WI38 (cell line): ENCODE results near the gene NKX2-1.
"Not testable (repeated sequence)": the region's sequence is repeated elsewhere in the genome, so short reads cannot be mapped to it uniquely, and the experiment has no call there.

Experiments
- H3K4me3 ChIP-seq: 2 replicates; pipeline ENCODE4 v1.5.1; 2011; ENCODE audit warnings: low read depth, mild to moderate bottlenecking, control low read depth, low read length
- CTCF ChIP-seq: IDR thresholded peaks from 2 replicates; pipeline ENCODE4 v1.5.1; 2012; ENCODE audit warnings: low read depth, mild to moderate bottlenecking, control low read depth, low read length

The NKX2-1 gene

GRCh38 chr14:36477266-36477665 is 42.8 kb downstream of the NKX2-1 start:
- H3K4me3 ChIP-seq, result no peak overlapping the region
- no peak for TF ChIP-seq CTCF

- not testable (repeated sequence) for H3K4me3 ChIP-seq
Measured at GRCh38 chr14:36476061-36476460, 44.0 kb downstream of the NKX2-1 start.

DNA sequence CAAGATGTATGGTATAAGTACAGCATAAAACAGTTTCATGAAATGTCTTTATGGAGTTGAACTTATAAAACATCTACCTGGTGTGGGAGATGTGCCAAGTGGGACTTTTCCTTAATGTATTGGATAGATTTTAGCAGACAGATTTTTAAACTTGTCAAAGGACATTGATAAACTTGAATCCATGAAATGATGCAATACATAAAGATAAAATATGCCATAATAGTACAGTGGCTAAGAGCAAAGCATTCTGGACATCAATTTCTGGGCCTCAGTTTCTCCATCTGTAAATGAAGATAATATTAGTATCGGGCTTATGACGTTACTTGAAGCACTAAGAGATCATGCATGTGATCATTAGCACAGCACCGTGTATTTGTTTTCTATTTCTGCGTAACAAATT is 45.4 kb downstream of the NKX2-1 start:
- TF ChIP-seq CTCF, result no peak
- no peak overlapping the region for H3K4me3 ChIP-seq

- no peak overlapping the region for H3K4me3 ChIP-seq
- TF ChIP-seq CTCF, result no peak
Measured at GRCh38 chr14:36471431-36471830, 48.6 kb downstream of the NKX2-1 start.

GRCh38 chr14:36467332-36467731 is 52.7 kb downstream of the NKX2-1 start:
- no peak for TF ChIP-seq CTCF
- H3K4me3 ChIP-seq, result no peak overlapping the region
